ENCODE results near the gene LEPR. TPM values are rescaled to one million over a fixed set of nuclear protein-coding genes. Genes with fewer than 3 reads are reported as not detected.

Gene LEPR
- polyA plus RNA-seq, 4 donors: 0.54 to 6.6 (median 2.9) TPM; not detected in 1

DNA sequence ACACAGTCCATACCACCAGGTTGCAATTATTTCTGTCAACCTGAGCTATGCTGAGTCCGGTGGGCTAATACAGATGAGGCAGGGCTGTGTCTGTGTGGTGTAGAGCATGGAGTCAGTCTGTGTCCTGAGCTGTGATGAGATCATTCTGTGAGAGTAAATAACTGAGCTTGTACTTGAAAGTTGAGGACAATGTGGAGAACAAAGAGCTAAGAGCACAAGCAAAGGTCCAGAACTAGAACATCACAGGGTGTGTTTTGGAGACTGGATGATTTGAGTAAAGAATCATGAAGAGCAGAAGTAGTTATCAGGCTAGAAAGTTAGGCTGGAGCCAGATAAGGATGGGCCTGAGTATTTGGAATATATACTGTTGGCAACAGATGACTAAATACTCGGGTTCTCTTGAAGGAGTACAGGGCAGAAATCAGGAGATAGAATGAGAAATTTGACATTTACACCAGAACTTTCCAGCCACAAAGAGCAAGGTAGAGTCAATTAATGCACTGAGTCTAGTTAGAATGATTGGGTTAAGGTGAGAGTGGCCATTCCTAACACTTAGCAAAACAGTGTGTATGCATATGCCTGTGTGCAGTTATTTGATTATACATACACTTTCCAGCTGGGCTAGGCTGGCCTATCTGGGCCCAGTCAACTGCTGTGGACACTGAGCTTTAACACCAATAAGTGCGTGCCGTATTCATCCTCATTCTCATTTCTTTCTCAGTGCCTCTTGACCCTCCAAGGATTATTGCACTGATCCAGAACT is 48.8 kb downstream of the LEPR start:
- H3K36me3 ChIP-seq (ENCODE audit: control insufficient read depth in 3 of 3, insufficient read depth in 2 of 3, low read depth in 1 of 3, low read length in 3 of 3): no peaks in the 10 kb centered on the region
- H3K4me1 ChIP-seq (ENCODE audit: control insufficient read depth in 3 of 3, insufficient read depth in 2 of 3, low read depth in 1 of 3, low read length in 2 of 3): peaks cover 0 to 2% (median 0%) of the 10 kb centered on the region in 3 donors
- DNase-seq: no peak
- 67 to 86% (median 69%) methylated on average over 4 of the region's 4 CpGs for WGBS, 3 donors
- no peak overlapping the region for H3K27ac ChIP-seq (ENCODE audit: low read depth in 1 of 3, low read length in 2 of 3)
- peaks cover 0 to 4% of the 10 kb centered on the region in 2 donors for H3K9me3 ChIP-seq (ENCODE audit: control insufficient read depth in 2 of 2, insufficient read depth in 1 of 2, low read depth in 1 of 2, low read length in 1 of 2)
- FAIRE-seq: no peak
- H3K4me3 ChIP-seq (ENCODE audit: low read depth in 1 of 3, low read length in 3 of 3): no peak overlapping the region
- no peaks in the 10 kb centered on the region for H3K27me3 ChIP-seq (ENCODE audit: control insufficient read depth in 3 of 3, insufficient read depth in 3 of 3, low read length in 3 of 3)

DNA sequence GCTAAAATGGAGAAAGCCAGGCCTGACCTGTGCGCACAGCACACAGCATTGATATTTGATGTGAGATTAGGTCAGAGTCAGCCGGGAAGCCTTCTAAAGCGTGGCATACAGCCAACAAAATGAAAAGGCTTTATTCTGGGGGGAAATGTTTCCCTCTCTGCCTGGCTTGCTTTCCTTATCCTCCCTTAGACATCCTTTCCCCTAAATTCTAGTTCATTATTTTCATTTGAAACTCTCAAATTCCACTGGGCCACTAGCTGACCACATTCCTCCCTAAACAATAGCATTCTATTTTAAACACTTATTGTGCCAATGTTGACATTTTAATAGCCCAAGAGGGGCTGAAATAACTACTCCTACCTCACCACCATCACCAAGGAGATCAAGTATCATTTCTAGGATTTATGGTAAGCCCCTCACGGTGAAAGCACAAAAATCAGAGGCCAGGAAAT is 49.4 kb downstream of the LEPR start:
- Histone ChIP-seq H3K9me3 (ENCODE audit: control insufficient read depth in 2 of 2, insufficient read depth in 1 of 2, low read depth in 1 of 2, low read length in 1 of 2) (peaks cover 0 to 4% of the 10 kb centered on the region in 2 donors), H3K4me1 (ENCODE audit: control insufficient read depth in 3 of 3, insufficient read depth in 2 of 3, low read depth in 1 of 3, low read length in 2 of 3) (peaks cover 0 to 2% (median 0%) of the 10 kb centered on the region in 3 donors), H3K4me3 (ENCODE audit: low read depth in 1 of 3, low read length in 3 of 3) (no peak overlapping the region), H3K36me3 (ENCODE audit: control insufficient read depth in 3 of 3, insufficient read depth in 2 of 3, low read depth in 1 of 3, low read length in 3 of 3) (no peaks in the 10 kb centered on the region), H3K27me3 (ENCODE audit: control insufficient read depth in 3 of 3, insufficient read depth in 3 of 3, low read length in 3 of 3) (no peaks in the 10 kb centered on the region), H3K27ac (ENCODE audit: low read depth in 1 of 3, low read length in 2 of 3) (no peak overlapping the region)
- no peak for DNase-seq
- WGBS, 3 donors: 61 to 77% (median 74%) methylated on average over 4 of the region's 4 CpGs
- FAIRE-seq: no peak

Other genes with a start within 250 kb of the LEPR start
- 1 to 10 TPM in 2 of 4 donors, under 1 TPM in 2; 0.22 to 3.1 (median 1.4) TPM for gene DNAJC6, start 111.1 kb upstream of the LEPR start, polyA plus RNA-seq
- gene LEPROT, start within 50 bp of the LEPR start, polyA plus RNA-seq: 10 to 100 TPM; 14.1 to 61.5 (median 25.2) TPM